Keratinocyte (primary cell): ENCODE results near the gene CD247. TPM values are rescaled to one million over a fixed set of nuclear protein-coding genes. Genes with fewer than 3 reads are reported as not detected.

Experiments
- DNase-seq: peaks from one replicate; pipeline ENCODE4 v3.0.0-alpha.2; 2011; ENCODE audit warnings: low read depth, missing footprints, low spot score
- FAIRE-seq: peaks from 2 replicates; lab custom pipeline; 2011; peaks lifted over from hg19 to GRCh38; lab: Jason Lieb, UNC
- H2AFZ ChIP-seq: 2 replicates; pipeline ENCODE4 v1.6.0; 2012; ENCODE audit warnings: low read length, control low read depth, inconsistent platforms; ENCODE audit not compliant: control insufficient read depth
- H3K27ac ChIP-seq: 2 replicates; pipeline ENCODE4 v1.5.1; 2011; ENCODE audit warnings: low read length; ENCODE audit not compliant: control insufficient read depth, insufficient read depth
- H3K27me3 ChIP-seq: 3 replicates; pipeline ENCODE4 v1.6.0; 2011; ENCODE audit warnings: low read length; ENCODE audit not compliant: control insufficient read depth, insufficient read depth; ENCODE audit errors: extremely low read depth
- H3K36me3 ChIP-seq, 2 experiments: 2 replicates in 1 of 2; 3 replicates in 1 of 2; pipeline ENCODE4 v1.5.1; 2011; ENCODE audit warnings: low read length in 2 of 2, mild to moderate bottlenecking in 1 of 2; ENCODE audit not compliant: control insufficient read depth in 2 of 2, insufficient read depth in 2 of 2; ENCODE audit errors: extremely low read depth in 1 of 2
- H3K4me1 ChIP-seq: 3 replicates; pipeline ENCODE4 v1.5.1; 2011; ENCODE audit warnings: low read length; ENCODE audit not compliant: control insufficient read depth, insufficient read depth; ENCODE audit errors: extremely low read depth
- H3K4me2 ChIP-seq: 3 replicates; pipeline ENCODE4 v1.6.0; 2011; ENCODE audit warnings: low read depth, low read length; ENCODE audit not compliant: control insufficient read depth, insufficient read depth; ENCODE audit errors: extremely low read depth
- H3K4me3 ChIP-seq, 3 experiments: fragments of 200-600 bp in 1 of 3; sonication (generic) in 1 of 3; 2 replicates in 2 of 3; 3 replicates in 1 of 3; pipeline ENCODE4 v1.5.1; 2011 to 2016; ENCODE audit warnings: low read length in 3 of 3, mild to moderate bottlenecking in 3 of 3, control low read depth in 2 of 3, inconsistent platforms in 1 of 3, low read depth in 1 of 3, mixed read lengths in 1 of 3, mixed run types in 1 of 3, moderate library complexity in 1 of 3; ENCODE audit not compliant: control insufficient read depth in 2 of 3, insufficient read depth in 2 of 3; ENCODE audit errors: extremely low read depth in 1 of 3
- H3K79me2 ChIP-seq: 2 replicates; pipeline ENCODE4 v1.6.0; 2012; ENCODE audit warnings: low read length; ENCODE audit not compliant: control insufficient read depth, insufficient read depth
- H3K9ac ChIP-seq: 3 replicates; pipeline ENCODE4 v1.6.0; 2011; ENCODE audit warnings: low read length; ENCODE audit not compliant: control insufficient read depth, insufficient read depth; ENCODE audit errors: extremely low read depth
- H3K9me1 ChIP-seq: 3 replicates; pipeline ENCODE4 v1.6.0; 2011; ENCODE audit warnings: low read length; ENCODE audit not compliant: control insufficient read depth, insufficient read depth; ENCODE audit errors: extremely low read depth
- H3K9me3 ChIP-seq: 2 replicates; pipeline ENCODE4 v1.5.1; 2012; ENCODE audit warnings: low read depth, low read length; ENCODE audit not compliant: control insufficient read depth
- H4K20me1 ChIP-seq: 3 replicates; pipeline ENCODE4 v1.6.0; 2011; ENCODE audit warnings: low read length; ENCODE audit not compliant: control insufficient read depth, insufficient read depth; ENCODE audit errors: extremely low read depth
- EZH2 ChIP-seq: IDR thresholded peaks from one replicate; pipeline ENCODE4 v1.6.1; 2012; ENCODE audit warnings: inconsistent platforms, mild to moderate bottlenecking, low read length, moderate library complexity
- dilution Hi-C: fragments of 300-500 bp; cut with MboI; formaldehyde crosslinking; loops from one replicate; pipeline ENCODE4 v1.7.0; 2020; ENCODE audit warnings: low sequenced_read_pairs; ENCODE audit not compliant: extremely low pct_ligation_motif_present
- polyA plus RNA-seq, 5 experiments: library from polyadenylated mRNA; depleted of rRNA in 3 of 5; stranded (reverse) in 3 of 5; stranded (forward) in 1 of 5; unstranded in 1 of 5; fragments of >200 nt; gene quantifications; 1 replicate in 1 of 5; 2 replicates in 3 of 5; 3 replicates in 1 of 5; pipeline versions ENCODE4 v1.2.1 to v1.2.3, GENCODE V29; 2011 to 2012; ENCODE audit warnings: missing spikeins in 2 of 5, low read depth in 1 of 5, low replicate concordance in 1 of 5
- TF ChIP-seq, protein P1 (sequence below), 3 experiments: IDR thresholded peaks in 1 of 3; conservative IDR thresholded peaks in 1 of 3; optimal IDR thresholded peaks in 1 of 3; 2 replicates in 2 of 3; 3 replicates in 1 of 3; pipeline versions ENCODE3 to v1.5.1; 2011; ENCODE audit warnings: low read length in 3 of 3, mild to moderate bottlenecking in 3 of 3, moderate library complexity in 2 of 3, control low read depth in 1 of 3, inconsistent platforms in 1 of 3; ENCODE audit not compliant: insufficient read depth in 2 of 3; ENCODE audit errors: extremely low read depth in 1 of 3

Gene CD247
- polyA plus RNA-seq, 1 donor (not counting 4 experiments of a cell fraction or from before 2014, with no cell fraction given) = not detected

DNA sequence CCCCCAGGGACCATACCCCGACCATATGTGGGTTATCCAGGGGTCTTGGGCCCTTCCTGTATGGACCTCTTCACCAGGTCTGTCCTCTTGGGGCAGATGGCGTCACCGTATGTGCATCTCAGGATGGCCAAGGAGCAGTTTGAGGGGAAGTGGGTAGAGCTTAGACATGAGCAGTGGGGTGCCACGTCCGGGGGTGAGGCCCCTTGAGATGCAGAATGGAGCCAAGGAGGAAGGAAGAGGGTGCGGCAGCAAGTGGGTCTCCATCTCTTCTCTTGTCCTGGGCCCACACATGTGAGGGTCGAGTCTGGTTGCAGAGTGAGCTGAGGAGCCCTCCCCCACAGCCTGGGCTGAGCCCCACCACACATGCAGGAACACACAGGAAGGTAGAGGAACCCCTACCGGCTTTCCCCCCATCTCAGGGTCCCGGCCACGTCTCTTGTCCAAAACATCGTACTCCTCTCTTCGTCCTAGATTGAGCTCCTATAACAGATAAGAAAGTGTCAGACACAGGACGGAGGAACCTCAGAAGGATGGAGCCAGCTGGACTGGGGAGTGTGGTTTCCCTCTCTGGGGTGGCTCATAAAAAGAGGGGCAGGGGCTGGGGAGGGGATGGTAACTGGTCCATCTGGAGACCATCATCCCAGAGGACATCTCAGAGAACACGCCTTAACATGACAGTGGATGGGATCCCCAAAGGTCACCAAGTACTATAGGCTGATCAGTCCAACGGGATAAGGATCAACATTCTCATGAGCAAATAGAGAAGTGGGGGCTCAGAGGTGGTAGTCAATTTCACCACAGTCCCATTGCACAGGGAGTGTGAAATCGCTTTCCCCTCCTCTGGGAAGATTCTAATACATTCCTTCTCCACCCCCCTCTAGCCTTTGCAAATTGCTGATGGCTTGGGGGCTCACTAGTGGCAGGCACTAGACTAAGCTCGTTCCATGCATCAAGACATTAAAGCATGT, 79.9 kb downstream of the CD247 start:
- dilution Hi-C loops = no loop called here
- DNase-seq (no peak), FAIRE-seq (no peak)
- Histone ChIP-seq H3K9ac (no peak overlapping the region), H3K36me3 (no peaks in the 10 kb centered on the region), H3K4me2 (peak overlapping the region; percentile 56), H3K4me3 (peak overlapping the region in 1 of 3 experiments; percentile 9), H3K79me2 (no peaks in the 10 kb centered on the region), H3K27me3 (peaks cover 19% of the 10 kb centered on the region), H2AFZ (no peak overlapping the region), H3K9me3 (no peaks in the 10 kb centered on the region), H3K4me1 (no peaks in the 10 kb centered on the region), H3K27ac (no peak overlapping the region), H3K9me1 (no peaks in the 10 kb centered on the region), H4K20me1 (no peaks in the 10 kb centered on the region)
- TF ChIP-seq, protein P1, sequence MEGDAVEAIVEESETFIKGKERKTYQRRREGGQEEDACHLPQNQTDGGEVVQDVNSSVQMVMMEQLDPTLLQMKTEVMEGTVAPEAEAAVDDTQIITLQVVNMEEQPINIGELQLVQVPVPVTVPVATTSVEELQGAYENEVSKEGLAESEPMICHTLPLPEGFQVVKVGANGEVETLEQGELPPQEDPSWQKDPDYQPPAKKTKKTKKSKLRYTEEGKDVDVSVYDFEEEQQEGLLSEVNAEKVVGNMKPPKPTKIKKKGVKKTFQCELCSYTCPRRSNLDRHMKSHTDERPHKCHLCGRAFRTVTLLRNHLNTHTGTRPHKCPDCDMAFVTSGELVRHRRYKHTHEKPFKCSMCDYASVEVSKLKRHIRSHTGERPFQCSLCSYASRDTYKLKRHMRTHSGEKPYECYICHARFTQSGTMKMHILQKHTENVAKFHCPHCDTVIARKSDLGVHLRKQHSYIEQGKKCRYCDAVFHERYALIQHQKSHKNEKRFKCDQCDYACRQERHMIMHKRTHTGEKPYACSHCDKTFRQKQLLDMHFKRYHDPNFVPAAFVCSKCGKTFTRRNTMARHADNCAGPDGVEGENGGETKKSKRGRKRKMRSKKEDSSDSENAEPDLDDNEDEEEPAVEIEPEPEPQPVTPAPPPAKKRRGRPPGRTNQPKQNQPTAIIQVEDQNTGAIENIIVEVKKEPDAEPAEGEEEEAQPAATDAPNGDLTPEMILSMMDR (optimal IDR thresholded peaks at IDR 0.05 in 1 of 3, IDR thresholded peaks at IDR 0.05 in 1 of 3, conservative IDR thresholded peaks at IDR 0.05 in 1 of 3; ENCODE audit: extremely low read depth in 1 of 3, insufficient read depth in 2 of 3, low read length in 3 of 3) = no peak
- no peak for TF ChIP-seq EZH2

DNA sequence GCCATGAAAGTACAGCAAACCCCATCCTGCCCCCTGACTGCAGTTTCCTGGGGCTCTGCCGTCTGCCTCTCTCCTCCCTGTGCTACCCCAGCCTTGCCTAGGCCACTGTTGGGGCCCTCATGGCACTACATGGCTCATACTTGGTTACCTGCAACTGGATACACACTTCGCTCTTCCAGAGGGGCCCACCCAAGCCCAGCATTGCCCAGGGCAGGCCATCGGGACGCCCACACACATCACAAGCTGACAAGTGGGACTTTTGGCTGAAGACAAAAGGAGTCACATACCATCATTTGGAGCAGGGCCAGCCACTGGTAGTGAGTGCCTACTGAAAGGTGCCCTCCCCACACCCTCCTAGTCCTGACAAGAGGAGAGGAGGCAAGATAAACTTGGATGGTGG, 82.8 kb downstream of the CD247 start:
- Histone ChIP-seq H3K4me1 (no peaks in the 10 kb centered on the region), H3K27me3 (peaks cover 19% of the 10 kb centered on the region), H3K9ac (no peak overlapping the region), H3K9me3 (no peaks in the 10 kb centered on the region), H3K79me2 (no peaks in the 10 kb centered on the region), H3K4me2 (no peak overlapping the region), H3K36me3 (no peaks in the 10 kb centered on the region), H4K20me1 (no peaks in the 10 kb centered on the region), H2AFZ (no peak overlapping the region), H3K4me3 (no peak overlapping the region), H3K27ac (no peak overlapping the region), H3K9me1 (no peaks in the 10 kb centered on the region)
- TF ChIP-seq, protein P1 (optimal IDR thresholded peaks at IDR 0.05 in 1 of 3, IDR thresholded peaks at IDR 0.05 in 1 of 3, conservative IDR thresholded peaks at IDR 0.05 in 1 of 3; ENCODE audit: extremely low read depth in 1 of 3, insufficient read depth in 2 of 3, low read length in 3 of 3) = no peak
- no peak for TF ChIP-seq EZH2
- FAIRE-seq = no peak
- dilution Hi-C loops = no loop called here
- DNase-seq = no peak
